DND-41 (cell line): Measurements from ENCODE around the gene ECE2.

Experiments used
- EZH2 ChIP-seq: IDR thresholded peaks from 3 replicates; pipeline ENCODE4 v1.6.1; 2012; ENCODE audit warnings: borderline replicate concordance, low read depth, mild to moderate bottlenecking, moderate library complexity, low read length, inconsistent platforms; ENCODE audit not compliant: severe bottlenecking
- TF ChIP-seq, protein P1 (sequence below): IDR thresholded peaks from 2 replicates; pipeline ENCODE4 v1.5.1; 2012; ENCODE audit warnings: borderline replicate concordance, low read length, moderate library complexity, mild to moderate bottlenecking; ENCODE audit not compliant: poor library complexity, severe bottlenecking; ENCODE audit errors: extremely low read depth

DNA sequence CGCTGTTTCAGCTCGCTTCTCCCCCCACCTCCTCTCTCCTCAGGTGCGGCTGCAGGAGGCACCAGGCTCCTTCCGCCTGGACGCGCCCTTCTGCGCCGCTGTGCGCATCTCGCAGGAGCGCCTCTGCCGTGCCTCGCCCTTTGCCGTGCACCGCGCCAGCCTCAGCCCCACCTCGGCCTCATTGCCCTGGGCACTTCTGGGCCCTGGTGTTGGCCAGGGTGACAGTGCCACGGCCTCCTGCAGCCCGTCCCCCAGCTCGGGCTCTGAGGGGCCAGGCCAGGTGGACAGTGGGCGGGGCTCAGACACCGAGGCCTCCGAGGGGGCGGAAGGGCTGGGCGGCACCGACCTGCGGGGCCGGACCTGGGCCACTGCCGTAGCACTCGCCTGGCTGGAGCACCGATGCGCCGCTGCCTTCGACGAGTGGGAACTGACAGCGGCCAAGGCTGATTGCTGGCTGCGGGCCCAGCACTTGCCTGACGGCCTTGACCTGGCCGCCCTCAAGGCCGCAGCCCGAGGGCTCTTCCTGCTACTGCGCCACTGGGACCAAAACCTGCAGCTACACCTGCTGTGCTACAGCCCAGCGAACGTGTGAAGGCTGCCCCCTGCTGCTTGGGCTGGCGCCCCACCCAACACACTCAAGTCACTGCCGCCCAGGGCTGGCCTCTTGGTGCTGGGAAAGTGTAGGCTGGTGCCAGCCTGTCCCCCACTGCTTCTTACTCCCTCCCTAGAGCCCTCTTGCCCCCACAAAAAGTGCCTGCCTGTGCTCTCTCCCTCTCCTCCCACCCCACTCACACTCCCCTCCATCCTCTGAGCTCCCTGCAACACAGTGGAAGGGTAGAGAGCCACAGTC, 34.1 kb upstream of the ECE2 start:
- TF ChIP-seq, protein P1, sequence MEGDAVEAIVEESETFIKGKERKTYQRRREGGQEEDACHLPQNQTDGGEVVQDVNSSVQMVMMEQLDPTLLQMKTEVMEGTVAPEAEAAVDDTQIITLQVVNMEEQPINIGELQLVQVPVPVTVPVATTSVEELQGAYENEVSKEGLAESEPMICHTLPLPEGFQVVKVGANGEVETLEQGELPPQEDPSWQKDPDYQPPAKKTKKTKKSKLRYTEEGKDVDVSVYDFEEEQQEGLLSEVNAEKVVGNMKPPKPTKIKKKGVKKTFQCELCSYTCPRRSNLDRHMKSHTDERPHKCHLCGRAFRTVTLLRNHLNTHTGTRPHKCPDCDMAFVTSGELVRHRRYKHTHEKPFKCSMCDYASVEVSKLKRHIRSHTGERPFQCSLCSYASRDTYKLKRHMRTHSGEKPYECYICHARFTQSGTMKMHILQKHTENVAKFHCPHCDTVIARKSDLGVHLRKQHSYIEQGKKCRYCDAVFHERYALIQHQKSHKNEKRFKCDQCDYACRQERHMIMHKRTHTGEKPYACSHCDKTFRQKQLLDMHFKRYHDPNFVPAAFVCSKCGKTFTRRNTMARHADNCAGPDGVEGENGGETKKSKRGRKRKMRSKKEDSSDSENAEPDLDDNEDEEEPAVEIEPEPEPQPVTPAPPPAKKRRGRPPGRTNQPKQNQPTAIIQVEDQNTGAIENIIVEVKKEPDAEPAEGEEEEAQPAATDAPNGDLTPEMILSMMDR = peak; percentile 49
- TF ChIP-seq EZH2 = no peak
